BJ (cell line): ENCODE results near the gene RPAP3. TPM values are rescaled to one million over a fixed set of nuclear protein-coding genes. Genes with fewer than 3 reads are reported as not detected.

Source experiments
- CTCF ChIA-PET: fragments of 350-600 bp; formaldehyde crosslinking; extraction: SDS; loops from one replicate; lab custom pipeline; 2021; ENCODE audit warnings: antibody characterized with exemption, inconsistent platforms; lab: Yijun Ruan, JAX
- POLR2A ChIA-PET: fragments of 300-600 bp; sonication (Branson Sonifier 250); formaldehyde crosslinking; extraction: SDS; loops from one replicate; lab custom pipeline; 2021; ENCODE audit warnings: antibody characterized with exemption; lab: Charles Lee
- DNase-seq: peaks from one replicate; pipeline ENCODE4 v3.0.0-alpha.2; 2011; ENCODE audit warnings: low read depth
- H3K27me3 ChIP-seq: 2 replicates; pipeline ENCODE4 v1.6.0; 2011; ENCODE audit warnings: low read length; ENCODE audit not compliant: control insufficient read depth, insufficient read depth
- H3K36me3 ChIP-seq: 2 replicates; pipeline ENCODE4 v1.5.1; 2011; ENCODE audit warnings: low read length; ENCODE audit not compliant: control insufficient read depth, insufficient read depth
- H3K4me3 ChIP-seq: 2 replicates; pipeline ENCODE4 v1.5.1; 2011; ENCODE audit warnings: low read depth, mild to moderate bottlenecking, control low read depth, low read length
- CTCF ChIP-seq: IDR thresholded peaks from 2 replicates; pipeline ENCODE4 v1.5.1; 2011; ENCODE audit warnings: low read depth, mild to moderate bottlenecking, control low read depth, inconsistent platforms, low read length, moderate library complexity; ENCODE audit not compliant: insufficient read depth
- polyA plus RNA-seq: library from polyadenylated mRNA; depleted of rRNA; stranded (reverse); fragments of >200 nt; gene quantifications from 2 replicates; pipeline ENCODE4 v1.2.3, GENCODE V29; 2011

Gene RPAP3
- polyA plus RNA-seq, 1 experiment: 6.1 TPM

- Histone ChIP-seq H3K27me3 (peaks cover 7% of the 10 kb centered on the region), H3K4me3 (no peak overlapping the region), H3K36me3 (no peaks in the 10 kb centered on the region)
- ChIA-PET CTCF (interaction anchor here (0.6 to 17.6 kb wide), 22 partner anchors 10 to 210 kb away, joined by 3 to 454 read pairs (median 12); partner anchors contain the start of genes ENDOU, RAPGEF3 and SLC48A1), POLR2A (no interaction called here)
- no peak for DNase-seq
- TF ChIP-seq CTCF: no peak
These were observed 37.6 kb upstream of the RPAP3 start for GRCh38 chr12:47743311-47743860.

GRCh38 chr12:47742253-47742825, 36.5 kb upstream of the RPAP3 start:
- Histone ChIP-seq H3K36me3 (no peaks in the 10 kb centered on the region), H3K4me3 (no peak overlapping the region), H3K27me3 (peaks cover 6% of the 10 kb centered on the region)
- peak; percentile 99 for TF ChIP-seq CTCF
- ChIA-PET POLR2A (no interaction called here), CTCF (interaction anchor here (0.6 to 17.6 kb wide), 29 partner anchors 9 to 709 kb away, joined by 3 to 454 read pairs (median 5); partner anchors contain the start of genes ENDOU, RAPGEF3 and SLC48A1)
- DNase-seq: no peak

GRCh38 chr12:47741340-47741703, 35.5 kb upstream of the RPAP3 start:
- ChIA-PET CTCF (interaction anchor here (0.7 to 17.6 kb wide), 23 partner anchors 8 to 250 kb away, joined by 3 to 454 read pairs (median 6); partner anchors contain the start of genes ENDOU, RAPGEF3 and SLC48A1), POLR2A (no interaction called here)
- Histone ChIP-seq H3K4me3 (no peak overlapping the region), H3K27me3 (peaks cover 6% of the 10 kb centered on the region), H3K36me3 (no peaks in the 10 kb centered on the region)
- DNase-seq: no peak
- no peak for TF ChIP-seq CTCF

GRCh38 chr12:47740606-47741339, 34.9 kb upstream of the RPAP3 start:
- Histone ChIP-seq H3K27me3 (peaks cover 6% of the 10 kb centered on the region), H3K36me3 (no peaks in the 10 kb centered on the region), H3K4me3 (no peak overlapping the region)
- CTCF ChIA-PET: interaction anchor here (0.9 to 17.6 kb wide), 17 partner anchors 13 to 251 kb away, joined by 3 to 454 read pairs (median 15); partner anchors contain the start of genes ENDOU, RAPGEF3 and SLC48A1
- POLR2A ChIA-PET: no interaction called here
- DNase-seq: no peak
- TF ChIP-seq CTCF: no peak

GRCh38 chr12:47739979-47740378, 34.1 kb upstream of the RPAP3 start:
- POLR2A ChIA-PET: no interaction called here
- no peak for DNase-seq
- Histone ChIP-seq H3K27me3 (peaks cover 4% of the 10 kb centered on the region; the same call in 1 of the 2 replicates), H3K4me3 (no peak overlapping the region), H3K36me3 (no peaks in the 10 kb centered on the region)
- no peak for TF ChIP-seq CTCF
- CTCF ChIA-PET: interaction anchor here (0.7 to 17.6 kb wide), 9 partner anchors 13 to 209 kb away, joined by 3 to 454 read pairs (median 91); partner anchors contain the start of genes ENDOU, RAPGEF3 and SLC48A1
